AG09309 (cell line): ENCODE measurements around the gene PIK3CG.
"Not testable (repeated sequence)": the region's sequence is repeated elsewhere in the genome, so short reads cannot be mapped to it uniquely, and the experiment has no call there.

Experiments used
- DNase-seq: peaks from one replicate; pipeline ENCODE4 v3.0.0-alpha.2; 2010; ENCODE audit warnings: low read depth
- H3K4me3 ChIP-seq: 2 replicates; pipeline ENCODE4 v1.5.1; 2011; ENCODE audit warnings: mild to moderate bottlenecking, low read depth, low read length, moderate library complexity; ENCODE audit not compliant: control insufficient read depth
- CTCF ChIP-seq: IDR thresholded peaks from 2 replicates; pipeline ENCODE4 v1.5.1; 2011; ENCODE audit warnings: mild to moderate bottlenecking, low read depth, low read length, inconsistent platforms; ENCODE audit not compliant: insufficient read depth, control insufficient read depth; ENCODE audit errors: missing control alignments

PIK3CG gene

GRCh38 chr7:106841896-106842390 lies 23.1 kb upstream of the PIK3CG start:
- DNase-seq = no peak
- H3K4me3 ChIP-seq = no peak overlapping the region
- TF ChIP-seq CTCF = no peak

GRCh38 chr7:106844279-106844997 lies 20.6 kb upstream of the PIK3CG start:
- no peak for DNase-seq
- H3K4me3 ChIP-seq = no peak overlapping the region
- no peak for TF ChIP-seq CTCF

GRCh38 chr7:106848049-106848448 lies 17.0 kb upstream of the PIK3CG start:
- no peak for DNase-seq
- H3K4me3 ChIP-seq = no peak overlapping the region
- TF ChIP-seq CTCF = no peak

GRCh38 chr7:106848851-106849442 lies 16.1 kb upstream of the PIK3CG start:
- no peak for TF ChIP-seq CTCF
- DNase-seq = peak; percentile 59
- no peak overlapping the region for H3K4me3 ChIP-seq

- H3K4me3 ChIP-seq, DNase-seq: not testable (repeated sequence)
Measured at GRCh38 chr7:106851632-106852031, 13.4 kb upstream of the PIK3CG start.

- no peak for TF ChIP-seq CTCF
- no peak overlapping the region for H3K4me3 ChIP-seq
- DNase-seq = no peak
Measured at GRCh38 chr7:106853250-106853908, 11.7 kb upstream of the PIK3CG start.
